Measurements from ENCODE around the gene SUSD6.

DNA sequence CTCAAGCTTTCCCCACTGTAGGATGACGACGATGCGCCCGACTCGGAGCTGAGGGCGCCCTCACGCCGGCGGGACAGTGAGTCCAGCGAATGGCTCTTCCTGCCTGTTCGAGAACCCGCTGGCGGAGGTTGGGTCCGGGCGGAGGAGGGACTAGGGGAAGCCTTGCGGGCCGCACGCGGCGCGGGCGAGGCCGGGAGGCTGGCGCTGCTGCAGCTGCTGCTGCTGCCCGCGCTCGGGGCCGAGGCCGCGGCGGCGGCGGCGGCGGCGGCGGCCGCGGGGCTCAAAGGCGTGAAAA, 38.6 kb upstream of the SUSD6 start:
- TF ChIP-seq EZH2 (IDR thresholded peaks at IDR 0.05; ENCODE audit: borderline replicate concordance, insufficient read depth, low read depth, low read length, poor library complexity, severe bottlenecking), result no peak
- TF ChIP-seq, protein P1, sequence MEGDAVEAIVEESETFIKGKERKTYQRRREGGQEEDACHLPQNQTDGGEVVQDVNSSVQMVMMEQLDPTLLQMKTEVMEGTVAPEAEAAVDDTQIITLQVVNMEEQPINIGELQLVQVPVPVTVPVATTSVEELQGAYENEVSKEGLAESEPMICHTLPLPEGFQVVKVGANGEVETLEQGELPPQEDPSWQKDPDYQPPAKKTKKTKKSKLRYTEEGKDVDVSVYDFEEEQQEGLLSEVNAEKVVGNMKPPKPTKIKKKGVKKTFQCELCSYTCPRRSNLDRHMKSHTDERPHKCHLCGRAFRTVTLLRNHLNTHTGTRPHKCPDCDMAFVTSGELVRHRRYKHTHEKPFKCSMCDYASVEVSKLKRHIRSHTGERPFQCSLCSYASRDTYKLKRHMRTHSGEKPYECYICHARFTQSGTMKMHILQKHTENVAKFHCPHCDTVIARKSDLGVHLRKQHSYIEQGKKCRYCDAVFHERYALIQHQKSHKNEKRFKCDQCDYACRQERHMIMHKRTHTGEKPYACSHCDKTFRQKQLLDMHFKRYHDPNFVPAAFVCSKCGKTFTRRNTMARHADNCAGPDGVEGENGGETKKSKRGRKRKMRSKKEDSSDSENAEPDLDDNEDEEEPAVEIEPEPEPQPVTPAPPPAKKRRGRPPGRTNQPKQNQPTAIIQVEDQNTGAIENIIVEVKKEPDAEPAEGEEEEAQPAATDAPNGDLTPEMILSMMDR (IDR thresholded peaks at IDR 0.05), result no peak

Measured in B cell (primary cell).